Panc1 (cell line): ENCODE data around the gene MRPS27. TPM values are rescaled to one million over a fixed set of nuclear protein-coding genes. Genes with fewer than 3 reads are reported as not detected.

Source experiments
- ATAC-seq: fragments of 200-7000 bp; cut with Tn5 transposase; 2 replicates; pipeline ENCODE4 v1.9.1; 2020; ENCODE audit warnings: mild to moderate bottlenecking, moderate library complexity
- BruUV-seq: library from RNA; stranded (reverse); fragments of 400-500 nt; replicated peaks from 2 replicates; lab custom pipeline; 2021; lab: Mats Ljungman, UMichigan
- CTCF ChIA-PET: fragments of 300-600 bp; sonication (Branson Sonifier 250); formaldehyde crosslinking; loops from one replicate; lab custom pipeline; 2022; ENCODE audit warnings: antibody characterized with exemption; lab: Charles Lee
- POLR2A ChIA-PET: fragments of 300-600 bp; sonication (Branson Sonifier 250); formaldehyde crosslinking; loops from one replicate; lab custom pipeline; 2022; ENCODE audit warnings: antibody characterized with exemption; lab: Charles Lee
- DNase-seq: peaks from one replicate; pipeline ENCODE4 v3.0.0-alpha.2; 2010; ENCODE audit warnings: low read depth, low spot score
- H3K27ac ChIP-seq: 2 replicates; pipeline ENCODE4 v1.5.1; 2011; ENCODE audit warnings: mild to moderate bottlenecking, low read length, inconsistent platforms
- H3K27me3 ChIP-seq: fragments of 200-500 bp; sonication (Bioruptor generic); 2 replicates; pipeline ENCODE4 v1.6.0; 2014; ENCODE audit warnings: low read length, inconsistent platforms; ENCODE audit not compliant: control insufficient read depth, insufficient read depth
- H3K36me3 ChIP-seq: fragments of 200-500 bp; sonication (Bioruptor generic); 2 replicates; pipeline ENCODE4 v1.5.1; 2014; ENCODE audit warnings: inconsistent platforms, mild to moderate bottlenecking, low read length, moderate library complexity; ENCODE audit not compliant: control insufficient read depth, insufficient read depth
- H3K4me1 ChIP-seq: 2 replicates; pipeline ENCODE4 v1.5.1; 2011; ENCODE audit warnings: inconsistent platforms, mild to moderate bottlenecking, low read length, moderate library complexity; ENCODE audit not compliant: control insufficient read depth, insufficient read depth
- H3K4me3 ChIP-seq, 2 experiments: 2 replicates each; pipeline ENCODE4 v1.5.1; 2011 to 2012; ENCODE audit warnings: low read depth in 2 of 2, low read length in 2 of 2, mild to moderate bottlenecking in 2 of 2, inconsistent platforms in 1 of 2, moderate library complexity in 1 of 2
- H3K9me3 ChIP-seq: fragments of 200-500 bp; sonication (Bioruptor generic); 2 replicates; pipeline ENCODE4 v1.5.1; 2014; ENCODE audit warnings: low read depth, mild to moderate bottlenecking, inconsistent platforms, low read length, moderate library complexity; ENCODE audit not compliant: control insufficient read depth, insufficient read depth
- POLR2AphosphoS5 ChIP-seq: IDR thresholded peaks from 2 replicates; pipeline ENCODE4 v1.6.1; 2012; ENCODE audit warnings: mild to moderate bottlenecking, low read depth, low read length, moderate library complexity
- SIN3A ChIP-seq: IDR thresholded peaks from 2 replicates; pipeline ENCODE4 v1.6.1; 2012; ENCODE audit warnings: low read depth, mild to moderate bottlenecking, low read length, moderate library complexity, borderline replicate concordance; ENCODE audit not compliant: insufficient read depth
- TCF7L2 ChIP-seq: IDR thresholded peaks from 2 replicates; pipeline ENCODE4 v1.6.1; 2011; ENCODE audit warnings: mild to moderate bottlenecking, low read depth, low read length, inconsistent platforms
- in situ Hi-C: cut with HindIII; loops from 2 replicates; pipeline ENCODE4 v1.10.0; 2016; ENCODE audit warnings: low sequenced_read_pairs, low pct_unique_long_range_greater_than_20kb
- intact Hi-C: fragments of 100-400 bp; cut with micrococcal nuclease; formaldehyde crosslinking; loops from one replicate; pipeline ENCODE4 v1.10.0; 2022; ENCODE audit not compliant: unreplicated experiment
- total RNA-seq: library from RNA; stranded (reverse); gene quantifications from one replicate; pipeline ENCODE4 v1.2.1, GENCODE V29; 2021; ENCODE audit not compliant: unreplicated experiment
- TF ChIP-seq, protein P1 (sequence below), 2 experiments: IDR thresholded peaks; 2 replicates each; pipeline ENCODE4 v1.6.1; 2011 to 2012; ENCODE audit warnings: low read depth in 2 of 2, control low read depth in 1 of 2, low read length in 1 of 2, mild to moderate bottlenecking in 1 of 2, moderate library complexity in 1 of 2; ENCODE audit not compliant: insufficient read depth in 1 of 2
- TF ChIP-seq, protein P2 (sequence below): fragments of 450-650 bp; IDR thresholded peaks from 2 replicates; pipeline ENCODE4 v1.5.1; 2017; ENCODE audit warnings: mild to moderate bottlenecking

The MRPS27 gene
- total RNA-seq, 1 experiment from 2014 or later, result 67.2 TPM

DNA sequence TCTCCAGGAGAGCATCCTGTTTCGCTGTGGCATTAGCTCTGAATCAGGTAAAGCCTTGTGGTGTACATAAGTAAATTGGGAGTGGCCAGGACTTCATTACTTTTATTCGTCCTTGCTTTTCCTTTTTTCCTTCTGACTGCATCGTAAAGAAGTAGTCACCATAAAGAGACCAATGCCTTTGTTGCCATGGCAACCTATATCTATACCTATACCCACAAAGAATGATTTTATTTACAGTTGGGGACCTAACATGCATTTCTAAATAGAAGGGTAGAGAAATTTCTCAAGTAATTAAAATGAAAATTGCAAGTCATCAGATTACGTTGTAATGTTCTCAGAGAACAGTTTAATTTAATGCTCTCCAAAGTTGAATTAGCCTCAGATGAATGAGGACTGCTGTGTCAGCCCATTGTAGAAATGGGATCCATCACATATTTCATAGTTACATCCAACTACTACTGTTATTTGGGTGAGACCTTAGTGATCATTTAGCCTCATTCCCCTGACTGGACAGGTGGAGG, 18.7 kb upstream of the MRPS27 start:
- CTCF ChIA-PET, result no interaction called here
- H3K36me3 ChIP-seq, result peaks cover 10% of the 10 kb centered on the region
- TF ChIP-seq, protein P1, sequence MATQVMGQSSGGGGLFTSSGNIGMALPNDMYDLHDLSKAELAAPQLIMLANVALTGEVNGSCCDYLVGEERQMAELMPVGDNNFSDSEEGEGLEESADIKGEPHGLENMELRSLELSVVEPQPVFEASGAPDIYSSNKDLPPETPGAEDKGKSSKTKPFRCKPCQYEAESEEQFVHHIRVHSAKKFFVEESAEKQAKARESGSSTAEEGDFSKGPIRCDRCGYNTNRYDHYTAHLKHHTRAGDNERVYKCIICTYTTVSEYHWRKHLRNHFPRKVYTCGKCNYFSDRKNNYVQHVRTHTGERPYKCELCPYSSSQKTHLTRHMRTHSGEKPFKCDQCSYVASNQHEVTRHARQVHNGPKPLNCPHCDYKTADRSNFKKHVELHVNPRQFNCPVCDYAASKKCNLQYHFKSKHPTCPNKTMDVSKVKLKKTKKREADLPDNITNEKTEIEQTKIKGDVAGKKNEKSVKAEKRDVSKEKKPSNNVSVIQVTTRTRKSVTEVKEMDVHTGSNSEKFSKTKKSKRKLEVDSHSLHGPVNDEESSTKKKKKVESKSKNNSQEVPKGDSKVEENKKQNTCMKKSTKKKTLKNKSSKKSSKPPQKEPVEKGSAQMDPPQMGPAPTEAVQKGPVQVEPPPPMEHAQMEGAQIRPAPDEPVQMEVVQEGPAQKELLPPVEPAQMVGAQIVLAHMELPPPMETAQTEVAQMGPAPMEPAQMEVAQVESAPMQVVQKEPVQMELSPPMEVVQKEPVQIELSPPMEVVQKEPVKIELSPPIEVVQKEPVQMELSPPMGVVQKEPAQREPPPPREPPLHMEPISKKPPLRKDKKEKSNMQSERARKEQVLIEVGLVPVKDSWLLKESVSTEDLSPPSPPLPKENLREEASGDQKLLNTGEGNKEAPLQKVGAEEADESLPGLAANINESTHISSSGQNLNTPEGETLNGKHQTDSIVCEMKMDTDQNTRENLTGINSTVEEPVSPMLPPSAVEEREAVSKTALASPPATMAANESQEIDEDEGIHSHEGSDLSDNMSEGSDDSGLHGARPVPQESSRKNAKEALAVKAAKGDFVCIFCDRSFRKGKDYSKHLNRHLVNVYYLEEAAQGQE (IDR thresholded peaks at IDR 0.05; ENCODE audit: insufficient read depth in 1 of 2, low read depth in 2 of 2, low read length in 1 of 2), result no peak
- TF ChIP-seq TCF7L2 (no peak), POLR2AphosphoS5 (no peak), SIN3A (no peak)
- TF ChIP-seq, protein P2, sequence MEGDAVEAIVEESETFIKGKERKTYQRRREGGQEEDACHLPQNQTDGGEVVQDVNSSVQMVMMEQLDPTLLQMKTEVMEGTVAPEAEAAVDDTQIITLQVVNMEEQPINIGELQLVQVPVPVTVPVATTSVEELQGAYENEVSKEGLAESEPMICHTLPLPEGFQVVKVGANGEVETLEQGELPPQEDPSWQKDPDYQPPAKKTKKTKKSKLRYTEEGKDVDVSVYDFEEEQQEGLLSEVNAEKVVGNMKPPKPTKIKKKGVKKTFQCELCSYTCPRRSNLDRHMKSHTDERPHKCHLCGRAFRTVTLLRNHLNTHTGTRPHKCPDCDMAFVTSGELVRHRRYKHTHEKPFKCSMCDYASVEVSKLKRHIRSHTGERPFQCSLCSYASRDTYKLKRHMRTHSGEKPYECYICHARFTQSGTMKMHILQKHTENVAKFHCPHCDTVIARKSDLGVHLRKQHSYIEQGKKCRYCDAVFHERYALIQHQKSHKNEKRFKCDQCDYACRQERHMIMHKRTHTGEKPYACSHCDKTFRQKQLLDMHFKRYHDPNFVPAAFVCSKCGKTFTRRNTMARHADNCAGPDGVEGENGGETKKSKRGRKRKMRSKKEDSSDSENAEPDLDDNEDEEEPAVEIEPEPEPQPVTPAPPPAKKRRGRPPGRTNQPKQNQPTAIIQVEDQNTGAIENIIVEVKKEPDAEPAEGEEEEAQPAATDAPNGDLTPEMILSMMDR, result no peak
- DNase-seq (no peak), ATAC-seq (no peak)
- in situ Hi-C loops (no loop called here), intact Hi-C loops (no loop called here)
- POLR2A ChIA-PET, result no interaction called here
- H3K4me1 ChIP-seq, result no peaks in the 10 kb centered on the region
- no peaks in the 10 kb centered on the region for H3K27me3 ChIP-seq
- BruUV-seq, result no TSS peak
- H3K4me3 ChIP-seq, result no peak overlapping the region
- H3K9me3 ChIP-seq, result no peaks in the 10 kb centered on the region
- no peak overlapping the region for H3K27ac ChIP-seq

DNA sequence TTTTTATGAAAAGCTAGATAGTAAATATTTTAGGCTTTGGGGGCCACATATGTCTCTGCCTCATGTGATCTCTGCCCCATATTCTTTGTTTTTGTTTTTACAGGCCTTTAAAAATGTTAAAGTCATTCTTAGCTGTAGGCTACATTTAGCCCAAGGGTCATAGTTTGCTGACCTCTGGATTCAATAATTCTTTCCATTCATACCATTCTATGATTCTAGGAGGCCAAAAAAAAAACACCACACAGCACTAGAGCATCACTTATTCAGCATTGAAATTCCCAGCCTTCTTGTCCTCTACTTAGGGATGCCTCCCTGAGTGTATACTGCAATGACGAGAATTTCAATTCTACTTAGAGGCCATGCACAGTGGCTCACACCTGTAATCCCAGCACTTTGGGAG, 17.1 kb upstream of the MRPS27 start:
- Histone ChIP-seq H3K27me3 (no peaks in the 10 kb centered on the region), H3K4me3 (no peak overlapping the region), H3K4me1 (no peaks in the 10 kb centered on the region), H3K9me3 (no peaks in the 10 kb centered on the region), H3K36me3 (peaks cover 4% of the 10 kb centered on the region), H3K27ac (no peak overlapping the region)
- TF ChIP-seq TCF7L2 (no peak), POLR2AphosphoS5 (no peak), SIN3A (no peak)
- TF ChIP-seq, protein P2, result no peak
- TF ChIP-seq, protein P1 (IDR thresholded peaks at IDR 0.05; ENCODE audit: insufficient read depth in 1 of 2, low read depth in 2 of 2, low read length in 1 of 2), result no peak
- no peak for ATAC-seq
- CTCF ChIA-PET, result no interaction called here
- in situ Hi-C loops, result no loop called here
- intact Hi-C loops, result no loop called here
- DNase-seq, result no peak
- POLR2A ChIA-PET, result interaction anchor here (0.6 kb wide), 1 partner anchor 18 kb away, joined by 3 read pairs; no protein-coding TSS in a partner anchor
- BruUV-seq, result no TSS peak
